ENCODE data around the gene MLLT3.

MLLT3 gene

DNA sequence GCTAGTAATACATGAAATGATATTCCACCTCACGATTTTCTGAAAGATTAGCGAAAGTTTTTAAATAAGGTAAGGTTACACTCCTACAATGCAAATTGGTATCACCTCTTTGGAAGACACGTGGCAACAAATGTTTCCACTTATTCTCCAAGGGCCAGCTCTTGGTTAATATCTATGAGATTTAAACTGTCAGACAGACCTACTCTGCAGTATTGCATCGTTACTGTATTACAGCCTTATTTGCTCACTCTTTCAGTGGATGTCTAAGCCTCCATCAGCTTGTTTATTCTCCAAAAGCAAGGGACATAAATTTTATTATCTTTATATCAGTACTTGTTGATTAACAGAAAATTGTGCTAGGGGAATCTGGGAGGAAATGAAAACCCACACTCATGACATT is 135.7 kb downstream of the MLLT3 start:
- TF ChIP-seq, protein P1, sequence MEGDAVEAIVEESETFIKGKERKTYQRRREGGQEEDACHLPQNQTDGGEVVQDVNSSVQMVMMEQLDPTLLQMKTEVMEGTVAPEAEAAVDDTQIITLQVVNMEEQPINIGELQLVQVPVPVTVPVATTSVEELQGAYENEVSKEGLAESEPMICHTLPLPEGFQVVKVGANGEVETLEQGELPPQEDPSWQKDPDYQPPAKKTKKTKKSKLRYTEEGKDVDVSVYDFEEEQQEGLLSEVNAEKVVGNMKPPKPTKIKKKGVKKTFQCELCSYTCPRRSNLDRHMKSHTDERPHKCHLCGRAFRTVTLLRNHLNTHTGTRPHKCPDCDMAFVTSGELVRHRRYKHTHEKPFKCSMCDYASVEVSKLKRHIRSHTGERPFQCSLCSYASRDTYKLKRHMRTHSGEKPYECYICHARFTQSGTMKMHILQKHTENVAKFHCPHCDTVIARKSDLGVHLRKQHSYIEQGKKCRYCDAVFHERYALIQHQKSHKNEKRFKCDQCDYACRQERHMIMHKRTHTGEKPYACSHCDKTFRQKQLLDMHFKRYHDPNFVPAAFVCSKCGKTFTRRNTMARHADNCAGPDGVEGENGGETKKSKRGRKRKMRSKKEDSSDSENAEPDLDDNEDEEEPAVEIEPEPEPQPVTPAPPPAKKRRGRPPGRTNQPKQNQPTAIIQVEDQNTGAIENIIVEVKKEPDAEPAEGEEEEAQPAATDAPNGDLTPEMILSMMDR (conservative IDR thresholded peaks at IDR 0.05; ENCODE audit: control insufficient read depth, insufficient read depth, low read depth, low read length) = no peak
- no peak overlapping the region for H3K4me3 ChIP-seq (ENCODE audit: control insufficient read depth, low read depth, low read length)
- DNase-seq (ENCODE audit: low read depth) = no peak

DNA sequence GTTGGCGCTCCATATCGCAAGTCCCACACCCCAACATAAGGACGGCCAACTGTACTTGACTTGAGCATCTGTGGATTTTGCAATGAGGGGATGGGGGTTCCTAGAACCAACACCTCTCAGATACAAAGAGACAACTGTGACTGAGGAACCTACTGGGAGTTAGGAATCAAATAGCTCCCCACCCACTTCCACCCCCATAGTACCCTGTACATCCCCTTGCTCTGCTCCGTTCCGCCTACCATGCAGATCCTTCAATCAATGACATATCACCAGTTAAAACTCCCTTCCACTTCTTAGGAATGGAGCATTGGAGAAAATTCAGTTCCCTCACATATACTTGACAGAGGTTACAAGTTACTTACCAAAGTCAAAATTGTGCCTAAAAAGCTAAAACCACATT is 140.9 kb downstream of the MLLT3 start:
- no peak for DNase-seq (ENCODE audit: low read depth)
- TF ChIP-seq, protein P1 (conservative IDR thresholded peaks at IDR 0.05; ENCODE audit: control insufficient read depth, insufficient read depth, low read depth, low read length) = no peak
- no peak overlapping the region for H3K4me3 ChIP-seq (ENCODE audit: control insufficient read depth, low read depth, low read length)

DNA sequence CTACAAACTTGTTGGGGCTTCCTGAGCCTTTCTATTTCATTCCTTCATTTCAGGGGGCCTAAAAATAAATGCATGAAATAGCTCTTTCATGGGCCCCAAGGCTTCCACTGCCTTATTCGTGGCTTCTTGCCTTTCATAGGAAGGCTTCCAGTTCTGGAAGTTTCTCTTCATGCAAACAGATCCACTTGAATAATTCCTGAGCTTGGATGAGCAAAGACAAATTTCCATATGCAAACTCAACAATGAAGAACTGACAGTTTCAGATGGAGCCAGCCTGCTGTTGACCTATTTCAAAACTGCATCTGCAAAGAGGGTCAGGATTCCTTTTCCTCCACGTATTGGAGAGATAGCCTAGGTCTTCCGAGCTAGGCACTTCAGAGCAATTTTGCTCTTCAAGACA is 142.1 kb downstream of the MLLT3 start:
- DNase-seq (ENCODE audit: low read depth) = no peak
- no peak overlapping the region for H3K4me3 ChIP-seq (ENCODE audit: control insufficient read depth, low read depth, low read length)
- TF ChIP-seq, protein P1 (conservative IDR thresholded peaks at IDR 0.05; ENCODE audit: control insufficient read depth, insufficient read depth, low read depth, low read length) = no peak

DNA sequence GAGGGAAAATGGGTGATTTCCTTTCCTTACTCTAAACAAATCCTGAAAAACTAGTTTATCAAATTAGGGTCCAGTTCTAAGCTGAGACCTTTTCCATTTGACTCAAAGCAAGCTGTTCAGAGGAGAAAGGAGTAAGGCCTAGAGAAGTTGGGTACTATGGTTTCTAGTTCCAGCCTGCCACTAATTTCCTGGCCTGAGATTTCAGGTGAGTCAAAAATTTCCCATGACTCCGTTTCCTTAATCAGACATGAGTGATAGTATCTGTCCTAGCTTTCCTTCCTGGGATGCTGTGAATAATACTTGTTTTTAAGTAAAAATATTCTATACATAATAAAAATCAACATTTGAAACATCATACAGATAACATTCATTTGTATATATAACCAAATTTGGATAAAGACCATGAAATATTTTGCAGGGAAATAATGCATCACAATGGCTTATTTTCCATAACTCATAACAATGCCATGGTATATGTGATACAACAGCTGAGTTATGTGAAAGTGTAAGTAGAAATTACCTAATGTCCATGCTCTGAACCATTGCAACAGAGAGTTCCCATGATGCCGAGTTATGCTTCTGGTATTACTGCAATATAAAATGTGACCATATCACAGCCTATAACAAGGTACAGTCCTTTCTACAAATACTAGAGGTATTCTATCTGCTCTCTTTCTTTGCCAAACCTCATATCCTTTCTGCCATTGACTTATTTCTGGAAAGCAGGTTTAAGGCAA is 142.7 kb downstream of the MLLT3 start:
- DNase-seq (ENCODE audit: low read depth) = peak; percentile 22
- TF ChIP-seq, protein P1 (conservative IDR thresholded peaks at IDR 0.05; ENCODE audit: control insufficient read depth, insufficient read depth, low read depth, low read length) = no peak
- no peak overlapping the region for H3K4me3 ChIP-seq (ENCODE audit: control insufficient read depth, low read depth, low read length)

DNA sequence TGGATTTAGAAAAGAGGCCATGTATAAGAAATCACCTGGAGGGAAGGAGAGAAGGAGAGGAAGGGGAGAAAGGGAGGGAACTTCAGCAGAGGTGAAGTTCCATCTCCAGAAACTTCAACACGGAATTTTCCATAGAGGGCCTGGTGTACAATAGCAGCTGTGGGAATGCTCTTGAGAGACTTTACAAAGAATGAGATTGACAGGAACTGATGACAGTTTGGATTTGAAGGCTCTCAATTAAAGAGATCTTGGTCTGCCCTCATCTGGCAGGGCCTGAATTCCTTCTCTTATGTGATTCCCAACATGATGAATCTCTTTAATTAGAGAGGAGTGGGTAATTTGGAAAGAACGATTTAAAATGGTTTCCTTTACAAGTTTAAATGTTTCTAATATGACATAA is 143.5 kb downstream of the MLLT3 start:
- TF ChIP-seq, protein P1 (conservative IDR thresholded peaks at IDR 0.05; ENCODE audit: control insufficient read depth, insufficient read depth, low read depth, low read length) = no peak
- H3K4me3 ChIP-seq (ENCODE audit: control insufficient read depth, low read depth, low read length) = no peak overlapping the region
- DNase-seq (ENCODE audit: low read depth) = no peak

DNA sequence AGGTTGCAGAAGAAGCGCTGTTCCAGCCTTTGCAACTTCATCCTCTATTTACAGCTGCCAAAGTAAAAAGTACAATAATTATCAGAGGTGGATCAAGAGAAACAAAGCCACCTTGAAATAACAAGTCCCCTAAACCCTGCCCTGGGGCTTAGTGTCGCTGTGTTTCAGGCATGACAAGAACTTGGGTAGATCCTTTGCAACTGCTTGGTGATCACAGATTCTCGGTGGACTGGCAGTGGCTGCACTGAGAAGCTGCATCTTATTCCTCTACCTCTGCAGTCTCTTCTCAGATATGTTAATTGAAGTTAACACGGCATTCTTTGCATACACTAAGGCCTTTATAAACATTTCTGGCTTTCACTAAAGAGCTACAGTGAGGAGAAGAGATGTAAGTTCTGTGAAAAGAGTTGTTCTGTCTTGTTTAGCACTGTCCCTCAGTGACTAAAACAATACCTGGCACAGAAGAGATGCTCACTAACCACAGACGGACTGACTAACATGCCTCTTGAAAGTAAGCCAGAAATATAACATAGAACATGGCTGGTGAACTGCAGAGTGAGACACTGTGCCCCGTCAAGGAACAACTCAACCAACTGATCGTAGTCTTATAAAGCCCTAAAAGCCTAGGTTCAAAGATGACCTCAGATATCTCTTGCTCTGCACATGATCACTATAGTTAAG is 144.2 kb downstream of the MLLT3 start:
- no peak overlapping the region for H3K4me3 ChIP-seq (ENCODE audit: control insufficient read depth, low read depth, low read length)
- TF ChIP-seq, protein P1 (conservative IDR thresholded peaks at IDR 0.05; ENCODE audit: control insufficient read depth, insufficient read depth, low read depth, low read length) = no peak
- peak; percentile 73 for DNase-seq (ENCODE audit: low read depth)

Data from fibroblast of mammary gland (primary cell).